HG03066 (cell line): ENCODE results near the gene PATL1.
"Not testable (repeated sequence)": the region's sequence is repeated elsewhere in the genome, so short reads cannot be mapped to it uniquely, and the experiment has no call there.

Source experiments
- ATAC-seq: cut with Tn5 transposase; IDR thresholded peaks from one replicate; pipeline ENCODE4 v1.9.1; 2021; ENCODE audit warnings: low read depth; ENCODE audit not compliant: unreplicated experiment

Gene PATL1

GRCh38 chr11:59674291-59674690 lies 5.5 kb upstream of the PATL1 start:
- no peak for ATAC-seq

GRCh38 chr11:59673291-59673690 lies 4.5 kb upstream of the PATL1 start:
- ATAC-seq, result no peak

DNA sequence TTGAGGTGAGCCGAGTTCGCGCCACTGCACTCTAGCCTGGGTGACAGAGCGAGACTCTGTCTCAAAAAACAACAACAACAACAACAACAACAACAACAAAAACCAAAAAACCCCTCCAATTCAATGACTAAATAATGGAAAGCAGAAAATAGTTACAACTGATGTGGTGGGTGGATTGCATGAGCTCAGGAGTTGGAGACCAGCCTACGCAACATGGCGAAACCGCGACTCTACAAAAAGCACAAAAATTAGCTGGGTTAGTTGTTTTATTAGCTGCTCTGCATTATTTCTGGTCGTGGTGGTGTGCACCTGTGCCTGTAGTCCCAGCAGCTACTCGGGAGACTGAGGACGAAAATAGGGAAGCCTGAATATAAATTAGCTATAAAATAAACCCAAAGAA lies 2.6 kb upstream of the PATL1 start:
- ATAC-seq, result no peak

- no peak for ATAC-seq
Observed at GRCh38 chr11:59669611-59670009, 773 bp upstream of the PATL1 start.

- peak; percentile 28 for ATAC-seq
Observed at GRCh38 chr11:59668188-59668949, 468 bp downstream of the PATL1 start.

DNA sequence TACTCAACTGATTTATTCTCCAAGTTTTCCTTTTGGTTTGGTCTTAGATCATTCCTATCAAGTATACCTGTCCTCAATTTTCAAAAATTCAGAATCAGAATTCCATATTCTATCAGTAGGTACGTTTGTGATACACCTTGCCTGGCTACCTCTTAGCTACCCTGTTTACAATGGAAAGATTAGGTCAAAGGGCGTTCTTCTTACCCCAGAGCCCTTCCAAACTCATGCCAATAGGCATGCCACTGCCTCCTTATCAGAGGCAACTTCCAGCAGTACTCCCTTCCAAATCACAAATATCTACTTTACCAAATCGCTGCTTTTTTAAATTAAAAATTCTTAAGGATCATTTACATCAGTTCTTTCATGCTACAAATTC lies 1.0 kb downstream of the PATL1 start:
- no peak for ATAC-seq

DNA sequence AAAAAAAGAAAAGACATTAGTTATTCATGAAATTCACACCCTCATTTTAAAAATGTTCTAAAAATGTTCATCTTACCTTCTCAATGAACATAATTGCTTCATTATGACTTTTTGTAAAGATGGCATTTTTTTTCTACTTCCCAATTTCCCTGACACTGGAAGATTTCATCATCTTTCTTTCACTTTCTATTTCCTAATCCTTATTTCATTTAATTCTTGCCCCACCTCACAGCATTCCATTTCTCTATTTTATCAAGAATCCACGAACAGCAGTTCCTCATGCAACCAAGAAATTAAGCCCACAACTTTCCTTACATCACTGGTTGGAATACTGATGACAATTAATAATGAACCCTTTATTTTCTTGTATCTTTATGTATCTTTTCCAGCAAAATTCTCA lies 1.9 kb downstream of the PATL1 start:
- ATAC-seq, result no peak

DNA sequence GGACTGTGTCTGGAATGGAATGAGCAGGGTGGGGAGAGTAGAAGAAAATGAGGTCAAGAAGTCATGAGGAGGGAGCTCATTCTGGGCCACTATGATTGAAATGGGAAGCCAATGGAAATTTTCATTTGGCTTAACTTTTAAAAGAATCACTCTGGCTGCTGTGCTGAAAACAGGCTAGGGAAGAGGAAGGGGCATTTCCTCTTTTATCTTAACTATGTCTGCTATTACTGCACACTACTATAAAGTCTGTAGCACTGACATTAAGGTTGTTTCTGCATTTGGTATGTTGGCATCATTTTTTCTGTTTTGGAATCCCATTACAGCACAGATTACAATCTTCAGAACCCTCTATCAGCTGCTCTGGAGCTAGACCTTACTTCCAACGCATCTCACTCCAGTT lies 8.2 kb downstream of the PATL1 start:
- no peak for ATAC-seq

DNA sequence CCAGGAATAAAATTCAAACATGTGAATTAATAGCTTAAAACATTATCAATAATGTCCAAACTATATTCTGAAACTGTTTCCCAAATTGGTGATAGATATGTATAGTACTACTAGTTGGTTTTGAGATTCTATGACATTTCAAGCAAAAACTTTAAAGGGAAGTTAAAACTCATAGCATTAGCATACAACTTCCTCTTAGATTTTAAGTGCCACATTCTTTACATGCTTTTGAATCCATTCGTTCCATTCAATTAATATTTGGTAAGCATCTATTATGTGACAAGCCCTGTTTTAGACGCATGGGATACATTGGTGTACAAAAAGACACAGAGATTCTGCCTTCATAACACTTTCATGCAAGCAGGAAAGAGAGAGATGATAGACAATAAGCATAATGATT lies 8.9 kb downstream of the PATL1 start:
- no peak for ATAC-seq

DNA sequence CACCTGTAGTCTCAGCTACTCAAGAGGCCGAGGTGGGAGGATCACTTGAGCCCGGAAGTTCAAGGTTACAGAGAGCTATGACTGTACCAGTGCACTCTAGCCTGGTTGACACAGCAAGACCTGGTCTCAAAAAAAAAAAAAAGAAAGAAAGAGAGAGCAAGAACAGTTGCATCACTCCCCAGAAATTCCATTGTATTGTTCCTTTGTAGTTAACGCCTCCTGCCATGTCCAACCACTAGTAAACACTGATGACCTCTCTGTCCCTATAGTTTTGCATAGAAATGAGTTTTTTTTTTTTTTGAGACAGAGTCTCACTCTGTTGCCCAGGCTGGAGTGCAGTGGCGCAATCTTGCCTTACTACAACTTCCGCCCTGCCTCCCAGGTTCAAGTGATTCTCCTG lies 10.8 kb downstream of the PATL1 start:
- no peak for ATAC-seq

- ATAC-seq, result no peak
Observed at GRCh38 chr11:59654893-59655292, 13.9 kb downstream of the PATL1 start.

DNA sequence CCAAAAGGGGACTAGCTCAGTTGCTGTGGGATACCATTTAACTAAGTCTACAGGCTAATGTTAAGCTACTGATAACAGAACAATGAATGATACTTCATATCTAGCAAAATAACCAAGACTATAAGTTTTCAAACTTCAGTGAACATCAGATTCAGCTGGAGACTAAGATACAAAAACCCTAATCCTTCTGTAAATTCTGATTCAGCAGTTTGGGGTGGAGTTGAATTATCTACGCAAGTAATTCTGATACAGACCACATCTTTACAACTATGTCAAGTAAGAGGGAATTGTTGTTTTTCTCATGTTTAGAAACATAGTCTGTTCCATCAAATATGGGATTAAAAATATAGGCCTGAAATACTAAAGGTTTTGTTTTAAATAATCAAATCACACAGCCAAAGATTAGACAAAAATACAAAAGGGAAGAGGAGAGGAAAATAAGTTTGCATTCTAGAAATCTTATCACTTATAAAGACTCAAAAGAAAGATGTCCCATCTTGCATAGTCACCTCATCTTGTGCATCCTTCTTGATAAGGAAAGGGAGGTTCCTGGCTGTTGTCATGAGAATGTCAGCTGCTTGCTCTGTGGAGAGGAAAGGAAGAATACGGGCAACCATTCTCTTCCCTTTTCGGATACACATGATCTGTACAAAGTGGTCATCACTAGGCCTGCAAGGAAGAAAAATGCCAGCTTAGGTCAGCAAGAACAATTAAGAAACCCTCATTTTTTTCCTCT lies 21.4 kb downstream of the PATL1 start:
- ATAC-seq, result no peak

GRCh38 chr11:59644528-59644927 lies 24.3 kb downstream of the PATL1 start:
- no peak for ATAC-seq

- ATAC-seq, result no peak
Observed at GRCh38 chr11:59643390-59643789, 25.4 kb downstream of the PATL1 start.

DNA sequence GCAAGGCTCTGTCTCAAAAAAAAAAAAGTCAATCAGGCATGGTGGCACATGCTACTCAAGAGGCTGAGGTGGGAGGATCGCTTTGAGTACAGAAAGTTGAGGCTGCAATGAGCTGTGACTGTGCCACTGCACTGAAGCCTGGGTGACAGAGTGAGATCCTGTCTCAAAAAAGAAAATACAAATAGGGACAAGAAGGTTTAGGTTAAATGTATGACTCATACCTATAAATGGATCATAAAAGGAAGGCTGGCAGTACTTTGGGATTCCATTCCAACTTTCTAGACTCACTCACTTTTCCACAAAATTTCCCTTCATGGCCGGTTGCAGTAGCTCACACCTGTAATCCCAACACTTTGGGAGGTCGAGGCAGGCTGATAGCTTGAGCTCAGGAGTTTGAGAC lies 27.7 kb downstream of the PATL1 start:
- ATAC-seq, result no peak

- ATAC-seq, result no peak
Observed at GRCh38 chr11:59630493-59630892, 38.3 kb downstream of the PATL1 start.

DNA sequence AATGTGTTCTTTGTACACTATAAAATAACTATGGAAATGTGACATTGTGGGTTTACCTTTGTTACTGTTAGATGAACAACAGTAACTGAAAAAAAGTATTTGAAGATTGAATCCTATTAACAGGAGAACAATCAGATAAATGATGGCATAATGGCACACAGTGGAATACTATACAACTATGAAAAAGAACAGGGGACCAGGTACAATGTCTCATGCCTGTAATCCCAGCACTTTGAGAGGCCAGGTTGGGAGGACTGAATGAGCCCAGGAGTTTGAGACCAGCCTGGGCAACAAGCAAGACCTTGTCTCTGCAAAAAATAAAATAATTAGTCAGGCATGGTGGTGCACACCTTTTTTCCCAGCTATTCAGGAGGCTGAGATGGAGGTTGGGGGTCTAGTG lies 38.8 kb downstream of the PATL1 start:
- ATAC-seq, result no peak

DNA sequence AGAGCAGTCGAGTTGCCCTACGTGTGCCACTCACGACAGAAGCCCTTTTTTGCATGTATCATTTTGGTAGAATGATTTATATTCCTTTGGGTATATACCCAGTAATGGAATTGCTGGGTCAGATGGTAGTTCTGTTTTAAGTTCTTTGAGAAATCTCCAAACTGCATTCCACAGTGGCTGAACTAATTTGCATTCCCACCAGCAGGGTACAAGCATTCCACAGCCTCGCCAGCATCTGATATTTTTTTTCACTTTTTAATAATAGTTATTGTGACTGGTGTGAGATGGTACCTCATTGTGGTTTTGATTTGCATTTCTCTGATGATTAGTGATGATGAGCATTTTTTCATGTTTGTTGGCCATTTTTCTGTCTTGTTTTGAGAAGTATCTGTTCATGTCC lies 41.9 kb downstream of the PATL1 start:
- ATAC-seq, result not testable (repeated sequence)

- ATAC-seq, result no peak
Observed at GRCh38 chr11:59625703-59626102, 43.1 kb downstream of the PATL1 start.

- no peak for ATAC-seq
Observed at GRCh38 chr11:59617876-59618275, 51.0 kb downstream of the PATL1 start.

DNA sequence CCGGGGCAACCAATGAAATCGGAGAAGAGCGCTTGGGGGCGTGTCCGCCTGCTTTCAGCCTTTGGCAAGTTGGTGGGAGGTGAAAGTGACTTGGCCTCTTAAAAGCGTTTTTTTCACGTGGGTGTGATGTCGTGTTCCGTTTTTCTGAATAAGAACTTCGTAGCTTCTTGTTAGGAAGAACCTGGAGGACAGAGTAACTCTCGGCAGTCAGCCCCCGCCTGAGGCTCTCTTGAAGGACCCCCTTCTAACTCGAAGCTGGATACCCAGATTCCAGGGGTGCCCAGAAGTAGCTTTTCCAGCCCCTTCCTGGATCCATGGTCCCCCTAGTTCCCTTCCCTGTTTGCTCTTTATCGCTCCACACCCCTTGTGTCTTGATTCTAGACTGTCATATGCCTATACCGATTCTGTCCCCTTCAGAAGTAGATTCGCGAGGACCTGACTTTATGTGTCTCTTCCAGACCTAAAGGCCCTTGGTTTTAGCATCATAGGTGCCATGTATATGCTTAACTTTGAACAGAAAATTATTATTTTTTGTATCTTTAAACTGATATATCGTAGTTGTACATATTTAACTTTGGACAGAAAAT lies 52.3 kb downstream of the PATL1 start:
- ATAC-seq, result no peak
